Neural cell (in vitro differentiated cells): ENCODE measurements around the gene MEF2A. TPM values are rescaled to one million over a fixed set of nuclear protein-coding genes. Genes with fewer than 3 reads are reported as not detected.

ENCODE experiments used
- H2AFZ ChIP-seq: fragments of 200-600, 300-800 bp; sonication (generic), shearing (Covaris generic); 2 replicates; pipeline ENCODE4 v1.6.0; 2014; ENCODE audit warnings: low read depth, mild to moderate bottlenecking, antibody characterized with exemption, low read length, moderate library complexity
- H3F3A ChIP-seq: fragments of 200-600 bp; shearing (Covaris generic); 2 replicates; pipeline ENCODE4 v1.6.1; 2016; ENCODE audit warnings: mild to moderate bottlenecking, moderate library complexity, mixed read lengths, antibody characterized with exemption, low read length; ENCODE audit not compliant: insufficient read depth, poor library complexity, severe bottlenecking
- H3K27ac ChIP-seq: fragments of 200-600, 300-800 bp; sonication (generic), shearing (Covaris generic); 2 replicates; pipeline ENCODE4 v1.5.1; 2014; ENCODE audit warnings: mild to moderate bottlenecking, low read length, moderate library complexity
- H3K27me3 ChIP-seq: fragments of 300-800, 200-600 bp; sonication (generic), shearing (Covaris generic); 2 replicates; pipeline ENCODE4 v1.6.0; 2014; ENCODE audit warnings: mild to moderate bottlenecking, low read depth, low read length, moderate library complexity; ENCODE audit not compliant: insufficient read depth
- H3K36me3 ChIP-seq: fragments of 300-800, 200-600 bp; sonication (generic), shearing (Covaris generic); 2 replicates; pipeline ENCODE4 v1.5.1; 2014; ENCODE audit warnings: mild to moderate bottlenecking, antibody characterized with exemption, low read length, moderate library complexity; ENCODE audit not compliant: insufficient read depth
- H3K4me2 ChIP-seq: fragments of 300-800, 200-600 bp; sonication (generic), shearing (Covaris generic); 2 replicates; pipeline ENCODE4 v1.6.0; 2014; ENCODE audit warnings: mild to moderate bottlenecking, low read length
- H3K4me3 ChIP-seq: fragments of 300-800, 200-600 bp; sonication (generic), shearing (Covaris generic); 2 replicates; pipeline ENCODE4 v1.5.1; 2014; ENCODE audit warnings: mild to moderate bottlenecking, low read length, moderate library complexity
- H3K79me2 ChIP-seq: fragments of 200-600 bp; shearing (Covaris generic); replicated peaks from 2 replicates; pipeline ENCODE4 v1.6.0; 2014; ENCODE audit warnings: mild to moderate bottlenecking, low read length, moderate library complexity; ENCODE audit not compliant: insufficient read depth
- H3K9ac ChIP-seq: fragments of 300-800, 200-600 bp; sonication (generic), shearing (Covaris generic); 2 replicates; pipeline ENCODE4 v1.6.1; 2016; ENCODE audit warnings: mild to moderate bottlenecking, low read length, mixed read lengths
- H3K9me2 ChIP-seq: fragments of 200-600 bp; shearing (Covaris generic); 2 replicates; pipeline ENCODE4 v1.6.1; 2016; ENCODE audit warnings: mild to moderate bottlenecking, low read length, mixed read lengths; ENCODE audit not compliant: insufficient read depth
- H3K9me3 ChIP-seq: fragments of 200-600, 300-800 bp; sonication (generic), shearing (Covaris generic); 2 replicates; pipeline ENCODE4 v1.6.1; 2016; ENCODE audit warnings: mild to moderate bottlenecking, mixed run types, low read length, moderate library complexity, mixed read lengths
- H4K20me1 ChIP-seq: fragments of 200-600 bp; shearing (Covaris generic); 2 replicates; pipeline ENCODE4 v1.6.1; 2016; ENCODE audit warnings: mild to moderate bottlenecking, mixed run types; ENCODE audit not compliant: insufficient read depth
- EP300 ChIP-seq: fragments of 450-650 bp; conservative IDR thresholded peaks from 2 replicates; pipeline ENCODE4 v1.6.1; 2014; ENCODE audit warnings: antibody characterized with exemption, mild to moderate bottlenecking, moderate library complexity; ENCODE audit not compliant: poor library complexity, severe bottlenecking
- EZH2 ChIP-seq: fragments of 200-600, 300-800 bp; shearing (Covaris generic), sonication (generic); IDR thresholded peaks from 2 replicates; pipeline ENCODE4 v1.6.1; 2014; ENCODE audit warnings: antibody characterized with exemption, low read length, borderline replicate concordance, mild to moderate bottlenecking; ENCODE audit not compliant: insufficient read depth, poor library complexity, severe bottlenecking
- MXI1 ChIP-seq: fragments of 450-650 bp; conservative IDR thresholded peaks from 2 replicates; pipeline ENCODE4 v1.6.1; 2014; ENCODE audit warnings: antibody characterized with exemption, mild to moderate bottlenecking; ENCODE audit not compliant: poor library complexity, severe bottlenecking
- POLR2AphosphoS5 ChIP-seq: IDR thresholded peaks from 2 replicates; pipeline ENCODE4 v1.6.1; 2012
- RAD21 ChIP-seq: fragments of 450-650 bp; conservative IDR thresholded peaks from 2 replicates; pipeline ENCODE4 v1.6.1; 2014; ENCODE audit warnings: antibody characterized with exemption, mild to moderate bottlenecking, moderate library complexity
- SMC3 ChIP-seq: fragments of 450-650 bp; conservative IDR thresholded peaks from 2 replicates; pipeline ENCODE4 v1.6.1; 2014; ENCODE audit warnings: antibody characterized with exemption, mild to moderate bottlenecking, moderate library complexity; ENCODE audit not compliant: poor library complexity
- TAF1 ChIP-seq: IDR thresholded peaks from 2 replicates; pipeline ENCODE4 v1.6.1; 2012; ENCODE audit warnings: low read depth
- polyA plus RNA-seq: library from polyadenylated mRNA; depleted of rRNA; stranded (reverse); fragments of >200 nt; gene quantifications from 2 replicates; pipeline ENCODE4 v1.2.3, GENCODE V29; 2014
- TF ChIP-seq, protein P1 (sequence below): IDR thresholded peaks from 2 replicates; pipeline ENCODE4 v1.6.1; 2012; ENCODE audit warnings: borderline replicate concordance
- TF ChIP-seq, protein P2 (sequence below): fragments of 450-650 bp; IDR thresholded peaks from 2 replicates; pipeline ENCODE4 v1.5.1; 2014; ENCODE audit warnings: antibody characterized with exemption, mild to moderate bottlenecking, moderate library complexity; ENCODE audit not compliant: poor library complexity, severe bottlenecking

Gene MEF2A
- polyA plus RNA-seq, 1 donor from 2014 or later, result 32.2 TPM

DNA sequence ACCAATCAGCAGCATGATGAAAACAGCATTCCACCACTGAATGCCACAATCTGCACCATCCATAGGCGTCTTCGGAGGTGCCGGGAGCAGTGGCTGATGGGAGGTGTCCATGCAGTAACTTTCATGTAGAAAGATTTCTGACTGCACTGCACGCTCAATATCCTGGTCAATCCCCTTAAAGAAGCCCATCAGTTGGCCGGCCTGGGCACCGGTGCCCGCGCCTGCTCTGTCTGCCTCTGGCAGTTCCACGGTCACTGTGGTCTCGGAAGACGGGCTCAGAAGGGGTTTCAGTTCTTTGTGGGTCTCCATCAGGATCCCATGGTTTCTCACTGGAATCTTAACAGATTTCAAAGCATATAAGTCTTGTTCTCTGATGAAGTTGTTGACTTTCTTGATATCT, 163.5 kb downstream of the MEF2A start:
- Histone ChIP-seq H3K36me3 (peaks cover 4% of the 10 kb centered on the region), H3K9me3 (no peaks in the 10 kb centered on the region), H3K27me3 (no peaks in the 10 kb centered on the region), H3K9ac (no peak overlapping the region), H4K20me1 (no peaks in the 10 kb centered on the region), H3K9me2 (no peaks in the 10 kb centered on the region), H3K4me3 (no peak overlapping the region), H3F3A (no peaks in the 10 kb centered on the region), H3K4me2 (no peak overlapping the region), H3K79me2 (no peaks in the 10 kb centered on the region), H3K27ac (no peak overlapping the region), H2AFZ (no peak overlapping the region)
- TF ChIP-seq EP300, result no peak

DNA sequence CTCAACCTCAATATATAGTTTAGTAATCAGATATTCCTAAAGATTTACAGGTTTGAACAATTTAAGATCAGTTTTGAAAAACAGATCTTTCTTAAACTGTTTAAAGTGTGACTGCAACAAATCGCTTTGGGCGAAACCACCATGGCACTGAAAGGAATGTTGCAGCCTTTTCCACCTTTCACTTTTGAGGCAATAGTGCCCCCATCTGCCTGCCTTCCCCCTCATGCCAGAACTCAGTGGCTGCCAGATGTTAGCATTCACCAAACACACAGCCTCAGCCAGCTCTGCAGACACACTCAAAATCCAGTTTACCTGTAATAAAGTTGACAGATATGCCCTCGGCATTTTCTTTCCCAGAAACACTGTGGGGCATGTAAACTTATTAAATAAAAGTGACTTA, 164.1 kb downstream of the MEF2A start:
- no peak overlapping the region for H3K4me3 ChIP-seq
- H3K4me2 ChIP-seq, result no peak overlapping the region

More for the DNA sequence above, 164.1 kb downstream of the MEF2A start:
- Histone ChIP-seq H4K20me1 (no peaks in the 10 kb centered on the region), H2AFZ (no peak overlapping the region), H3F3A (no peaks in the 10 kb centered on the region), H3K9me3 (no peaks in the 10 kb centered on the region), H3K79me2 (no peaks in the 10 kb centered on the region), H3K36me3 (peaks cover 4% of the 10 kb centered on the region), H3K27ac (no peak overlapping the region), H3K9me2 (no peaks in the 10 kb centered on the region), H3K27me3 (no peaks in the 10 kb centered on the region), H3K9ac (no peak overlapping the region)
- TF ChIP-seq SMC3, result no peak
- no peak for TF ChIP-seq POLR2AphosphoS5
- TF ChIP-seq, protein P1, sequence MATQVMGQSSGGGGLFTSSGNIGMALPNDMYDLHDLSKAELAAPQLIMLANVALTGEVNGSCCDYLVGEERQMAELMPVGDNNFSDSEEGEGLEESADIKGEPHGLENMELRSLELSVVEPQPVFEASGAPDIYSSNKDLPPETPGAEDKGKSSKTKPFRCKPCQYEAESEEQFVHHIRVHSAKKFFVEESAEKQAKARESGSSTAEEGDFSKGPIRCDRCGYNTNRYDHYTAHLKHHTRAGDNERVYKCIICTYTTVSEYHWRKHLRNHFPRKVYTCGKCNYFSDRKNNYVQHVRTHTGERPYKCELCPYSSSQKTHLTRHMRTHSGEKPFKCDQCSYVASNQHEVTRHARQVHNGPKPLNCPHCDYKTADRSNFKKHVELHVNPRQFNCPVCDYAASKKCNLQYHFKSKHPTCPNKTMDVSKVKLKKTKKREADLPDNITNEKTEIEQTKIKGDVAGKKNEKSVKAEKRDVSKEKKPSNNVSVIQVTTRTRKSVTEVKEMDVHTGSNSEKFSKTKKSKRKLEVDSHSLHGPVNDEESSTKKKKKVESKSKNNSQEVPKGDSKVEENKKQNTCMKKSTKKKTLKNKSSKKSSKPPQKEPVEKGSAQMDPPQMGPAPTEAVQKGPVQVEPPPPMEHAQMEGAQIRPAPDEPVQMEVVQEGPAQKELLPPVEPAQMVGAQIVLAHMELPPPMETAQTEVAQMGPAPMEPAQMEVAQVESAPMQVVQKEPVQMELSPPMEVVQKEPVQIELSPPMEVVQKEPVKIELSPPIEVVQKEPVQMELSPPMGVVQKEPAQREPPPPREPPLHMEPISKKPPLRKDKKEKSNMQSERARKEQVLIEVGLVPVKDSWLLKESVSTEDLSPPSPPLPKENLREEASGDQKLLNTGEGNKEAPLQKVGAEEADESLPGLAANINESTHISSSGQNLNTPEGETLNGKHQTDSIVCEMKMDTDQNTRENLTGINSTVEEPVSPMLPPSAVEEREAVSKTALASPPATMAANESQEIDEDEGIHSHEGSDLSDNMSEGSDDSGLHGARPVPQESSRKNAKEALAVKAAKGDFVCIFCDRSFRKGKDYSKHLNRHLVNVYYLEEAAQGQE, result no peak
- no peak for TF ChIP-seq MXI1
- TF ChIP-seq EZH2, result no peak
- TF ChIP-seq EP300, result no peak
- TF ChIP-seq TAF1, result no peak
- TF ChIP-seq RAD21, result no peak
- TF ChIP-seq, protein P2, sequence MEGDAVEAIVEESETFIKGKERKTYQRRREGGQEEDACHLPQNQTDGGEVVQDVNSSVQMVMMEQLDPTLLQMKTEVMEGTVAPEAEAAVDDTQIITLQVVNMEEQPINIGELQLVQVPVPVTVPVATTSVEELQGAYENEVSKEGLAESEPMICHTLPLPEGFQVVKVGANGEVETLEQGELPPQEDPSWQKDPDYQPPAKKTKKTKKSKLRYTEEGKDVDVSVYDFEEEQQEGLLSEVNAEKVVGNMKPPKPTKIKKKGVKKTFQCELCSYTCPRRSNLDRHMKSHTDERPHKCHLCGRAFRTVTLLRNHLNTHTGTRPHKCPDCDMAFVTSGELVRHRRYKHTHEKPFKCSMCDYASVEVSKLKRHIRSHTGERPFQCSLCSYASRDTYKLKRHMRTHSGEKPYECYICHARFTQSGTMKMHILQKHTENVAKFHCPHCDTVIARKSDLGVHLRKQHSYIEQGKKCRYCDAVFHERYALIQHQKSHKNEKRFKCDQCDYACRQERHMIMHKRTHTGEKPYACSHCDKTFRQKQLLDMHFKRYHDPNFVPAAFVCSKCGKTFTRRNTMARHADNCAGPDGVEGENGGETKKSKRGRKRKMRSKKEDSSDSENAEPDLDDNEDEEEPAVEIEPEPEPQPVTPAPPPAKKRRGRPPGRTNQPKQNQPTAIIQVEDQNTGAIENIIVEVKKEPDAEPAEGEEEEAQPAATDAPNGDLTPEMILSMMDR, result no peak
